Measurements from ENCODE around the gene TOR4A. TPM values are rescaled to one million over a fixed set of nuclear protein-coding genes. Genes with fewer than 3 reads are reported as not detected.
A peak's percentile ranks its signal among the peaks of the same experiment; 100 is the strongest.

TOR4A gene
- total and polyA plus RNA-seq, 4 donors, result 2.6 to 14.0 (median 8.2) TPM

DNA sequence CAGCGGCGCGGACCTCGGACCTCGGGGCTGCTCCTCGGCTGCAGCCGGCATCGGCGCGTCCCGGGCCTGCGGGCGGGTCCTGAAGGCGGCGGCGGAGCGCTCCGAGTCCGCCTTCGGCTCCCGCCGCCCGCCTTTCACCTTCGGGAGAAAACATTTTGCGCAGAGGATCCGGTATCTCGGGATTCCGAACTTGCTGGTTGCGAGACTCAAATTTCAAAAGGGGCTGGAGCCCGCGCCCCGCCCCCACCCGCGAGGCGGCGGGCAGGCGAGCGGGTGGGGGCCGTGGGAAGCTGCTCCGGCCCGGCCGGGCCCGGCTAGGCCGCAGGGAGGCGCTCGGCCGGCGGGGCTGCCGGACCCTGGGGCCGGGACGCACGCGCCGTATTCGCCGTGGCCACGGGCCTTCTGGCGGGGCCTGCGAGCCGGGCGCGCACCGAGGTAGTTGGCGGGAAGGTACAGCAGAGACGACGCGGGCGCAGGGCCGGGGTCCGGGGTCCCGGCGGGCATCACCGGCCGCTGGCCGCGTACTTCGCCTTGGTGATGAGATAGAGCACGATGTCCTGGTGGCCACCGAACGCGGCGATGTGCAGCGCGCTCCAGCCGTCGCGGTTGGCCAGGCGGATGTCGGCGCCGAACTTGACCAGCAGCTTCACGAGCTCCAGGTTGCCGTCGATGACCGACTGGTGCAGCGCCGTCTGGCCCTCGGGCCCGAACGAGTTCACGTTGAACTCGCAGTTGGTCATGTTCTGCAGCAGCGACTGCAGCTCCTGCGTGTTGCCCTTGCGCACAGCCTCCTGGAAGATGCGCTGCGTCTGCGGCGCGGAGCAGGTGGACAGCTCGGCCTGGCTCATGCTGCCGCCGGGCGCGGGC, 23.8 kb downstream of the TOR4A start:
- H3K9me3 ChIP-seq (ENCODE audit: control insufficient read depth, low read length), result no peaks in the 10 kb centered on the region
- ATAC-seq (ENCODE audit: low FRiP score), result no peak
- no peaks in the 10 kb centered on the region for H3K27me3 ChIP-seq (ENCODE audit: control insufficient read depth in 1 of 2, insufficient read depth in 2 of 2, low read length in 1 of 2)
- intact Hi-C loops (cut with DNase I), result no loop called here
- peak overlapping the region in 1 of 2 donors; percentile 32 for H3K4me3 ChIP-seq (ENCODE audit: low read length in 2 of 2)
- no peaks in the 10 kb centered on the region for H3K36me3 ChIP-seq (ENCODE audit: control insufficient read depth in 1 of 2, insufficient read depth in 2 of 2, low read length in 1 of 2)
- WGBS, 2 donors, result 0 to 1% methylated on average over 92 to 115 of the region's 115 CpGs
- DNase-seq, result peak; percentile 51 to 80
- no peaks in the 10 kb centered on the region for H3K4me1 ChIP-seq (ENCODE audit: control insufficient read depth in 1 of 2, insufficient read depth in 2 of 2, low read length in 2 of 2)
- H3K27ac ChIP-seq (ENCODE audit: low read depth in 1 of 2, low read length in 2 of 2), result no peak overlapping the region

- H3K36me3 ChIP-seq (ENCODE audit: control insufficient read depth in 1 of 2, insufficient read depth in 2 of 2, low read length in 1 of 2), result no peaks in the 10 kb centered on the region
- H3K9me3 ChIP-seq (ENCODE audit: control insufficient read depth, low read length), result no peaks in the 10 kb centered on the region
- intact Hi-C loops (cut with DNase I), result no loop called here
- H3K27ac ChIP-seq (ENCODE audit: low read depth in 1 of 2, low read length in 2 of 2), result no peak within 1 kb of the TSS
- H3K27me3 ChIP-seq (ENCODE audit: control insufficient read depth in 1 of 2, insufficient read depth in 2 of 2, low read length in 1 of 2), result no peaks in the 10 kb centered on the region
- WGBS, 2 donors, result 1% methylated on average over 21 to 60 of the region's 60 CpGs
- peak; percentile 58 for ATAC-seq (ENCODE audit: low FRiP score)
- no peaks in the 10 kb centered on the region for H3K4me1 ChIP-seq (ENCODE audit: control insufficient read depth in 1 of 2, insufficient read depth in 2 of 2, low read length in 2 of 2)
- peak; percentile 91 to 94 for DNase-seq
- H3K4me3 ChIP-seq (ENCODE audit: low read length in 2 of 2), result peak within 1 kb of the TSS; percentile 14 to 32
Measured at GRCh38 chr9:137302118-137302448, 24.6 kb downstream of the TOR4A start, which contains the start of gene NRARP. Gene NRARP, minus strand, starts transcription at chr9:137302271. Its CDS starts 343 bp downstream, at chr9:137301928.

GRCh38 chr9:137302449-137303150, 25.1 kb downstream of the TOR4A start:
- DNase-seq (peak in 1 of 2 donors; percentile 76), ATAC-seq (ENCODE audit: low FRiP score) (no peak)
- 25 to 33% methylated on average over 44 to 78 of the region's 78 CpGs for WGBS, 2 donors
- no peaks in the 10 kb centered on the region for H3K4me1 ChIP-seq (ENCODE audit: control insufficient read depth in 1 of 2, insufficient read depth in 2 of 2, low read length in 2 of 2)
- H3K4me3 ChIP-seq (ENCODE audit: low read length in 2 of 2), result peak overlapping the region in 1 of 2 donors; percentile 32
- no peaks in the 10 kb centered on the region for H3K36me3 ChIP-seq (ENCODE audit: control insufficient read depth in 1 of 2, insufficient read depth in 2 of 2, low read length in 1 of 2)
- intact Hi-C loops (cut with DNase I), result no loop called here
- H3K27me3 ChIP-seq (ENCODE audit: control insufficient read depth in 1 of 2, insufficient read depth in 2 of 2, low read length in 1 of 2), result no peaks in the 10 kb centered on the region
- no peaks in the 10 kb centered on the region for H3K9me3 ChIP-seq (ENCODE audit: control insufficient read depth, low read length)
- no peak overlapping the region for H3K27ac ChIP-seq (ENCODE audit: low read depth in 1 of 2, low read length in 2 of 2)

DNA sequence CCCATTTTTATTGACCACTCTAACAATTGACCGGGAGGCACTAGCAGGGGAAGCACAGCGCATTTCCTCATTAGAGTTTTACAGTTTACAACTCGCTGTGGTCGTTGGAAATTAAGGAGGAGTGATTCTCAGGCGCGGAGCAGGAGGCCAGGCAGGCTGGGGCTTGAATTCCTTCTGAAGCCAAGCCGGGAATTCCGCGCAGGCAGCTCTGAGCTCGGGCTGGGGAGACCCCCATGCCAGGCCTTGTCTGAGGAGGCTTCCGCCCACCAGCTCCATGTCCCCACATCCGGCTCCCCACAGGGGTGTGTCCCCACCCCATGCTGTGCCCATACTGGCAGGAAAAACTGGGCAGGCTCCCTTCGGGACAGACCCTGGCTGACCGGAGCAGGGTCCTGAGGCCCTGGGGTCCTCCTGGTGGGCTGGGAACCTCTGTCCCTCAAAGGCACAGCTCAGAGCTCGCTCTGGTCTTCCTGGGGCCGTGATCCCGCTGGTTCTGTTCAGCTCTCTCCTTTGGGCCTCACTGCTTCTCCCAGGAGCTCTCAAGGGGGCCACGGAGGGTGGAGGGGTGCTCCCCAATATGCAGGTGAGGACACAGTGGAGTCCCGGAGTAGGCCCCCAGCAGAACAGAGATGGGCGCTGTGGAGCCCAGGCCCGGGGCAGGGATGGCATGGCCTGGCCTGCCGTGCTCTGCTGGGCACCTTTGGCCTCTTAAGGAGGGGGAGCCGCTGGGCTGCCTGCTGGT, 25.8 kb downstream of the TOR4A start:
- Histone ChIP-seq H3K9me3 (ENCODE audit: control insufficient read depth, low read length) (no peaks in the 10 kb centered on the region), H3K27ac (ENCODE audit: low read depth in 1 of 2, low read length in 2 of 2) (no peak overlapping the region), H3K4me3 (ENCODE audit: low read length in 2 of 2) (no peak overlapping the region), H3K36me3 (ENCODE audit: control insufficient read depth in 1 of 2, insufficient read depth in 2 of 2, low read length in 1 of 2) (no peaks in the 10 kb centered on the region), H3K27me3 (ENCODE audit: control insufficient read depth in 1 of 2, insufficient read depth in 2 of 2, low read length in 1 of 2) (no peaks in the 10 kb centered on the region), H3K4me1 (ENCODE audit: control insufficient read depth in 1 of 2, insufficient read depth in 2 of 2, low read length in 2 of 2) (no peaks in the 10 kb centered on the region)
- WGBS, 2 donors, result 87 to 89% methylated on average over 23 of the region's 23 CpGs
- intact Hi-C loops (cut with DNase I), result no loop called here
- DNase-seq (peak in 1 of 2 donors; percentile 52), ATAC-seq (ENCODE audit: low FRiP score) (no peak)

- peak in 1 of 2 donors; percentile 38 for DNase-seq
- H3K4me3 ChIP-seq (ENCODE audit: low read length in 2 of 2), result no peak overlapping the region
- 94 to 97% methylated on average over 22 of the region's 22 CpGs for WGBS, 2 donors
- H3K27ac ChIP-seq (ENCODE audit: low read depth in 1 of 2, low read length in 2 of 2), result no peak overlapping the region
- no peaks in the 10 kb centered on the region for H3K36me3 ChIP-seq (ENCODE audit: control insufficient read depth in 1 of 2, insufficient read depth in 2 of 2, low read length in 1 of 2)
- no peaks in the 10 kb centered on the region for H3K9me3 ChIP-seq (ENCODE audit: control insufficient read depth, low read length)
- no peaks in the 10 kb centered on the region for H3K4me1 ChIP-seq (ENCODE audit: control insufficient read depth in 1 of 2, insufficient read depth in 2 of 2, low read length in 2 of 2)
- no peaks in the 10 kb centered on the region for H3K27me3 ChIP-seq (ENCODE audit: control insufficient read depth in 1 of 2, insufficient read depth in 2 of 2, low read length in 1 of 2)
- ATAC-seq (ENCODE audit: low FRiP score), result no peak
- intact Hi-C loops (cut with DNase I), result no loop called here
Measured at GRCh38 chr9:137303893-137304382, 26.4 kb downstream of the TOR4A start.

DNA sequence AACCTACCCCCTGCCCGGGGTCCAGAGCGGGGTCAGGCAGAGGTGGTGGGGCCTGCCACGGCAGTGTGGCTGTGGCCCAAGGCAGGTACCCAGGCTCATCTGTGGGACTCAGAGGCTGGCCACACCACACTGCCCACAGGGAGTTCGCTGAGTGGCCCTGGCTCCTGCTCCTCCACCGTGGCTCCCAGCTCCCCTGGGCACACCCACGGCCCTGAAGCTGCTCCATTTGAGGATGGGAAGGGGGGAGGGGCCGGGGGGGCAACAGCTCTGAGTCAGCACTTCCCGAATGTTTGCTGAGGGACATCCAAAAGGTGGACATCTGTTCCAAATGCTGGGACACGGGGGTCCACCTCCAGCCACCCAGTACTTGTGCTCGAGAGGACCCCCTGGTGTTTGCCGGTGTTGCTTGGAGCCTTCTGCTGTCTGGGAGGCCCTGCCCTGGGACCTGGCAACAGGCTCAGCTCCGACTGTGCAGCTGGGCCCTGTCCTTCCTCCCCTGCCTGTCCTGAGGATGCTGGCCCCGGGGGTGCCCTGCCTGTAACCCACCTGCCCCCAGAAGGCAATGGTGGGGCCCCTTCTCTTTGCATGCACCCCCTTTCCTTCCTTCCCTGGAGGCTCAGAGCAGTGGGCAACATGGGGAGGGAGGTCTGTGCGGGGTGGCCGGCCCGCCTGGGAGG, 27.0 kb downstream of the TOR4A start:
- intact Hi-C loops (cut with DNase I), result no loop called here
- Histone ChIP-seq H3K36me3 (ENCODE audit: control insufficient read depth in 1 of 2, insufficient read depth in 2 of 2, low read length in 1 of 2) (no peaks in the 10 kb centered on the region), H3K4me3 (ENCODE audit: low read length in 2 of 2) (no peak overlapping the region), H3K4me1 (ENCODE audit: control insufficient read depth in 1 of 2, insufficient read depth in 2 of 2, low read length in 2 of 2) (no peaks in the 10 kb centered on the region), H3K9me3 (ENCODE audit: control insufficient read depth, low read length) (no peaks in the 10 kb centered on the region), H3K27ac (ENCODE audit: low read depth in 1 of 2, low read length in 2 of 2) (no peak overlapping the region), H3K27me3 (ENCODE audit: control insufficient read depth in 1 of 2, insufficient read depth in 2 of 2, low read length in 1 of 2) (no peaks in the 10 kb centered on the region)
- peak; percentile 45 to 71 for DNase-seq
- ATAC-seq (ENCODE audit: low FRiP score), result no peak
- WGBS, 2 donors, result 36 to 38% methylated on average over 16 of the region's 16 CpGs

DNA sequence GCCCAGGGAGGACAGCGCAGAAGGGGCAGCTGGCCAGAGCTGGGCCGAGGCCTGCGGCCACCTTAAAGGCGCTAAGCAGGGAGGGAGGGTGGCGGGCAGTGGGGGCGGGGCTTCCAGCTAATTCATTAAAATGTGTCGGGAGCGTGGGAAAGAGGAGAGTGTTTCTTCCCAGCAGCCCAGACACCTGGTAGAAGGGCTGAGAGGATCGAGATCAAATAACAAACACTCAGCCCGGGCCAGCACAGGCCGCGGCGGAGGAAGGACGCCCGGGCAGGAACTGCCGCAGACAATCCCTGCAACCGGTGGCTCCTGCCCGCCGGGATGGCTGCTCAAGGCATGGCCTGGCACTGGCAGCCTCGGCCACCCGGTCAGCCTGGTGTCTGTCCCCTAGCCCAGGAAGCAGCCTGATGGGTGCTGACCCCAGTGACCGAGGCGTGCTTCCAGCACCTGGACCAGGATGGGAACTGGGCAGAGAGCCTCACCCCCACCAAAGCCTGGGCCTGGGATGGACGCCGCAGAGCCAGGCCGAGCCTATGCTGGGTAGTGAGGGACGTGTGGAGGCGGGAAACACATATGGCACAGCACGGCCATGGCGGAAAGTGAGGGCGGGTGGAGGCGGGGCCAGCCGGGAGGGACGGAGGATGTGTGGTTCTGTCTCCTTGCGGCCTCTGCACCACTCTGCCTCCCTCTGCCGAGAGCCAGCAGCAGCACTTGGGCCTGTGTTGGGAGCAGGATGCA, 27.7 kb downstream of the TOR4A start:
- no peaks in the 10 kb centered on the region for H3K36me3 ChIP-seq (ENCODE audit: control insufficient read depth in 1 of 2, insufficient read depth in 2 of 2, low read length in 1 of 2)
- intact Hi-C loops (cut with DNase I), result no loop called here
- peak; percentile 46 for ATAC-seq (ENCODE audit: low FRiP score)
- DNase-seq, result peak; percentile 75 to 87
- no peak overlapping the region for H3K27ac ChIP-seq (ENCODE audit: low read depth in 1 of 2, low read length in 2 of 2)
- H3K4me1 ChIP-seq (ENCODE audit: control insufficient read depth in 1 of 2, insufficient read depth in 2 of 2, low read length in 2 of 2), result no peaks in the 10 kb centered on the region
- no peak overlapping the region for H3K4me3 ChIP-seq (ENCODE audit: low read length in 2 of 2)
- no peaks in the 10 kb centered on the region for H3K9me3 ChIP-seq (ENCODE audit: control insufficient read depth, low read length)
- H3K27me3 ChIP-seq (ENCODE audit: control insufficient read depth in 1 of 2, insufficient read depth in 2 of 2, low read length in 1 of 2), result no peaks in the 10 kb centered on the region
- WGBS, 2 donors, result 3 to 4% methylated on average over 33 to 36 of the region's 36 CpGs

DNA sequence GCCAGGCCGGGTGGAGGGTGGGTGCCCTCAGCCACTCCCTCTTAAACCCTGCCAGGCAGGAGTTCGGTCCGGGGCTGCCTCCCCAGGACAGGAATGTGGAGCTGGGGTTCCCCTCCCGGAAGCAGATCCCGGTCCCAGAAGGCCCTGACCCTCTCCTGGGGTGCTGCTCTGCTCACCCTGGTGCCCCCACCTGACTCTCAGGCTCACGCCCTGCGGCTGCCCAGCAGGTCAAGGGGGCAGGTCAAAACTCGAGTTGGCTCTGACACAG, 28.2 kb downstream of the TOR4A start:
- ATAC-seq (ENCODE audit: low FRiP score) (no peak), DNase-seq (no peak)
- Histone ChIP-seq H3K36me3 (ENCODE audit: control insufficient read depth in 1 of 2, insufficient read depth in 2 of 2, low read length in 1 of 2) (no peaks in the 10 kb centered on the region), H3K9me3 (ENCODE audit: control insufficient read depth, low read length) (no peaks in the 10 kb centered on the region), H3K4me1 (ENCODE audit: control insufficient read depth in 1 of 2, insufficient read depth in 2 of 2, low read length in 2 of 2) (no peaks in the 10 kb centered on the region), H3K4me3 (ENCODE audit: low read length in 2 of 2) (no peak overlapping the region), H3K27ac (ENCODE audit: low read depth in 1 of 2, low read length in 2 of 2) (no peak overlapping the region), H3K27me3 (ENCODE audit: control insufficient read depth in 1 of 2, insufficient read depth in 2 of 2, low read length in 1 of 2) (no peaks in the 10 kb centered on the region)
- 22 to 25% methylated on average over 7 to 8 of the region's 8 CpGs for WGBS, 2 donors
- intact Hi-C loops (cut with DNase I), result no loop called here
